Spleen (tissue), 11 donors: ENCODE data around the gene NRCAM. TPM values are rescaled to one million over a fixed set of nuclear protein-coding genes. Genes with fewer than 3 reads are reported as not detected.

Experiments
- DNase-seq: peaks from one replicate; pipeline ENCODE4 v3.0.0-alpha.2; 2020
- H3K27ac ChIP-seq, 8 donors: fragments of 200-600 bp; sonication (generic) in 7 of 8; 1 replicate in 4 of 8; 2 replicates in 4 of 8; pipeline versions ENCODE4 v1.5.0 to v1.8.0; 2016 to 2021; ENCODE audit warnings: inconsistent platforms in 4 of 8, mild to moderate bottlenecking in 4 of 8, moderate library complexity in 1 of 8
- H3K27me3 ChIP-seq, 7 donors: fragments of 200-600 bp; sonication (generic) in 6 of 7; replicated peaks in 1 of 7; 1 replicate in 4 of 7; 2 replicates in 3 of 7; pipeline versions ENCODE4 v1.5.0 to v1.8.0; 2016 to 2021; ENCODE audit warnings: inconsistent platforms in 3 of 7, mild to moderate bottlenecking in 1 of 7
- H3K36me3 ChIP-seq, 6 donors: fragments of 200-600 bp; sonication (generic) in 5 of 6; 1 replicate in 4 of 6; 2 replicates in 2 of 6; pipeline versions ENCODE4 v1.5.0 to v1.8.0; 2016 to 2021; ENCODE audit warnings: inconsistent platforms in 2 of 6
- H3K4me1 ChIP-seq, 6 donors: fragments of 200-600 bp; sonication (generic) in 5 of 6; 1 replicate in 3 of 6; 2 replicates in 3 of 6; pipeline versions ENCODE4 v1.5.0 to v1.8.0; 2016 to 2021; ENCODE audit warnings: inconsistent platforms in 3 of 6
- H3K4me3 ChIP-seq, 8 donors: fragments of 200-600 bp; sonication (generic) in 7 of 8; 1 replicate in 4 of 8; 2 replicates in 4 of 8; pipeline versions ENCODE4 v1.5.0 to v1.8.0; 2016 to 2021; ENCODE audit warnings: inconsistent platforms in 4 of 8, mild to moderate bottlenecking in 4 of 8, moderate library complexity in 2 of 8
- H3K9me3 ChIP-seq, 8 donors: fragments of 200-600 bp; sonication (generic) in 7 of 8; 1 replicate in 4 of 8; 2 replicates in 4 of 8; pipeline versions ENCODE4 v1.5.0 to v1.8.0; 2016 to 2021; ENCODE audit warnings: inconsistent platforms in 4 of 8
- POLR2A ChIP-seq, 3 donors: fragments of 450-650 bp; IDR thresholded peaks; one replicate each; pipeline ENCODE4 v1.5.1; 2017; ENCODE audit warnings: antibody characterized with exemption in 3 of 3, mild to moderate bottlenecking in 1 of 3
- POLR2AphosphoS5 ChIP-seq, 3 donors: sonication (generic); formaldehyde crosslinking; IDR thresholded peaks; one replicate each; pipeline ENCODE4 v1.5.1; 2017; ENCODE audit warnings: antibody characterized with exemption in 3 of 3
- WGBS, 5 donors: extraction: QIAGEN DNeasy Blood & Tissue Kit in 3 of 5; methylation state at CpG; one replicate each; pipeline versions ENCODE4 v1.1.5 to v1.1.7; 2013 to 2018; 5-methylcytosine and 5-hydroxymethylcytosine counted together
- intact Hi-C: fragments of 100-400 bp; cut with DNase I; formaldehyde crosslinking; loops from one replicate; pipeline ENCODE4 v1.15.0; 2023; ENCODE audit warnings: low total_unique reads
- polyA plus RNA-seq, 3 donors: library from polyadenylated mRNA; stranded (reverse); fragments of 200-250 nt; gene quantifications; one replicate each; pipeline ENCODE4 v1.2.1, GENCODE V29; 2013
- total RNA-seq, 7 donors: library from RNA; depleted of rRNA in 3 of 7; stranded (reverse); fragments of >200 nt in 3 of 7; fragmentation: NEBNext Ultra II Directional in 4 of 7; extraction: Animal tissue kit (Norgen Biotek cat#: 25700) in 4 of 7; gene quantifications; one replicate each; pipeline versions ENCODE4 v1.1.0 to v1.2.1, GENCODE V29; 2016 to 2021
- TF ChIP-seq, protein P1 (sequence below), 11 experiments: fragments of 200-600 bp in 7 of 11; fragments of 450-650 bp in 4 of 11; sonication (generic) in 4 of 11; IDR thresholded peaks in 8 of 11; conservative IDR thresholded peaks in 3 of 11; 1 replicate in 7 of 11; 2 replicates in 4 of 11; pipeline versions ENCODE4 v1.4.0 to v1.8.0; 2016 to 2021; ENCODE audit warnings: antibody characterized with exemption in 11 of 11, inconsistent platforms in 4 of 11, mild to moderate bottlenecking in 1 of 11
- donor health status: healthy with polysubstance abuse.
- donor health status: DM: no; HTN: no; CAD: no; lungs with moderate emphysema.
- donor health status: DM: no; HTN: no; CAD: no.
- donor health status: Bipolar disorder and iron deficiency.
- donor health status: healthy.
- donor health status: DM: no; HTN: no; CAD: no.
- donor health status: DM: yes; HTN: yes; CAD: no.

NRCAM gene
- total and polyA plus RNA-seq, 10 donors: 4.1 to 88.5 (median 15.0) TPM

DNA sequence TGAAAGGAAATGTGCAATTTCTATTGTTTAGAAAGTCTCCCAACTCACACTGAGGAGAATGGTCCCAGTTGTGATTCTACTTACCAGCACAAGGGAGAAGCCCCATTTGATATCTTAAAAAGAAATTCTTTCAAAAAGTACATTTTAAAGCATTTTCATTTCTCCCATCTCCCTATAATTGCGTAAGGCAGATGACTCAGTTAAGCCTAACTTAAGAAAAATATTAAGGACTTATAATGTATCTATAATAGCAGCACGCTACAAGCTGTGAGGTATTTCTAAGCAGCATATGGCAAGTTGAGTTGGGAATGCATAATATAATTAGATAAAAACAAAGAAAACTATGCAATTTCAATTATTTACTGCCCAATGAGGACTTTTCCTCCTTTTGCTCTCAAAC is 8.5 kb upstream of the NRCAM start:
- Histone ChIP-seq H3K9me3 (no peaks in the 10 kb centered on the region), H3K4me3 (no peak overlapping the region), H3K27me3 (peaks cover 0 to 18% (median 0%) of the 10 kb centered on the region in 7 donors), H3K4me1 (peaks cover 0 to 6% (median 4%) of the 10 kb centered on the region in 6 donors), H3K27ac (no peak overlapping the region), H3K36me3 (no peaks in the 10 kb centered on the region)
- DNase-seq: no peak
- TF ChIP-seq POLR2A (IDR thresholded peaks at IDR 0.05) (no peak), POLR2AphosphoS5 (IDR thresholded peaks at IDR 0.05) (no peak)
- TF ChIP-seq, protein P1, sequence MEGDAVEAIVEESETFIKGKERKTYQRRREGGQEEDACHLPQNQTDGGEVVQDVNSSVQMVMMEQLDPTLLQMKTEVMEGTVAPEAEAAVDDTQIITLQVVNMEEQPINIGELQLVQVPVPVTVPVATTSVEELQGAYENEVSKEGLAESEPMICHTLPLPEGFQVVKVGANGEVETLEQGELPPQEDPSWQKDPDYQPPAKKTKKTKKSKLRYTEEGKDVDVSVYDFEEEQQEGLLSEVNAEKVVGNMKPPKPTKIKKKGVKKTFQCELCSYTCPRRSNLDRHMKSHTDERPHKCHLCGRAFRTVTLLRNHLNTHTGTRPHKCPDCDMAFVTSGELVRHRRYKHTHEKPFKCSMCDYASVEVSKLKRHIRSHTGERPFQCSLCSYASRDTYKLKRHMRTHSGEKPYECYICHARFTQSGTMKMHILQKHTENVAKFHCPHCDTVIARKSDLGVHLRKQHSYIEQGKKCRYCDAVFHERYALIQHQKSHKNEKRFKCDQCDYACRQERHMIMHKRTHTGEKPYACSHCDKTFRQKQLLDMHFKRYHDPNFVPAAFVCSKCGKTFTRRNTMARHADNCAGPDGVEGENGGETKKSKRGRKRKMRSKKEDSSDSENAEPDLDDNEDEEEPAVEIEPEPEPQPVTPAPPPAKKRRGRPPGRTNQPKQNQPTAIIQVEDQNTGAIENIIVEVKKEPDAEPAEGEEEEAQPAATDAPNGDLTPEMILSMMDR (IDR thresholded peaks at IDR 0.05 in 8 of 11, conservative IDR thresholded peaks at IDR 0.05 in 3 of 11): no peak
- WGBS, 5 donors: 89 to 96% (median 94%) methylated on average over 2 of the region's 2 CpGs
- intact Hi-C loops: no loop called here

DNA sequence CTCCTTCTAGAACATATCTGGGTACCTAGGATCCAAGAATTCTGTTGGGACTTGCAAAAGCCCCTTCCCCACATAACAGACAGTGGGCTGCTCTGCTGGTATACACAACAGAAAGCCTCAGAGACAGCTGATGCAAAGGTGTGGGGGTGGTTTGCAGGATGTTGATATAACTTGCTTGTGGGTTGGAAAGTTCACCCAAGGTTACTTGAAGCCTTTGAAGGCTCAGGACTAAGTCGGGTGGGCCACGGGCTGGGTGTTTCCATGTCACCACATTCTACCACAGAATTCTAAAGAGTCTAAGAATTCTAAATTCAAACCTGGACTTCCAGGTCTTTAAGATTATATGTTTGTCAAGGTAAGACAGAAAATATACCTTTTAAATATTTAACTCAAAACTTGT is 7.4 kb upstream of the NRCAM start:
- H3K4me3 ChIP-seq: no peak overlapping the region
- TF ChIP-seq POLR2A (IDR thresholded peaks at IDR 0.05) (no peak), POLR2AphosphoS5 (IDR thresholded peaks at IDR 0.05) (no peak)
- TF ChIP-seq, protein P1 (IDR thresholded peaks at IDR 0.05 in 8 of 11, conservative IDR thresholded peaks at IDR 0.05 in 3 of 11): no peak
- H3K27ac ChIP-seq: no peak overlapping the region
- peaks cover 0 to 30% (median 0%) of the 10 kb centered on the region in 7 donors for H3K27me3 ChIP-seq
- DNase-seq: no peak
- WGBS, 5 donors: 43 to 69% (median 47%) methylated on average over 2 of the region's 2 CpGs
- H3K36me3 ChIP-seq: no peaks in the 10 kb centered on the region
- H3K4me1 ChIP-seq: peaks cover 0 to 5% (median 0%) of the 10 kb centered on the region in 6 donors
- H3K9me3 ChIP-seq: no peaks in the 10 kb centered on the region
- intact Hi-C loops: no loop called here

DNA sequence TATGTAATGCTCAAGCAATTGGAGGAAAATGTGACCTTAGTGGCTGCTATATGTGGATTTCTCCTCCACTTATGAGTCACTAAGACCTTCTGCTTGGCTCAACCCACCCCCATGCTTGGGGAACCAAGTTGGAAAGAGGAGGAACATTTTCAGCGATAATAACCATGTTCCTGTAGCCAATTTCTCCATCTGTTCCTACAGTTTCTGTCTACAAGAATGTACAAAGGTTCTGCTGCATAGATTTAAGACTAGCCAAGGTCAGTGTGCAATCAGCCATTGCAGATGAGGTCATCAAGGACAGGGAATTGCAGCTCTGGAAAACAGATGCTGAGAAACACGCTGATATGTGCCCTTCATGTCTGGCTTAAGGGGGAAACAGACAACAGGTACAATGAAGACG is 5.6 kb upstream of the NRCAM start:
- no peak overlapping the region for H3K4me3 ChIP-seq
- TF ChIP-seq POLR2AphosphoS5 (IDR thresholded peaks at IDR 0.05): no peak
- TF ChIP-seq, protein P1 (IDR thresholded peaks at IDR 0.05 in 8 of 11, conservative IDR thresholded peaks at IDR 0.05 in 3 of 11): no peak
- no peak for TF ChIP-seq POLR2A (IDR thresholded peaks at IDR 0.05)

DNA sequence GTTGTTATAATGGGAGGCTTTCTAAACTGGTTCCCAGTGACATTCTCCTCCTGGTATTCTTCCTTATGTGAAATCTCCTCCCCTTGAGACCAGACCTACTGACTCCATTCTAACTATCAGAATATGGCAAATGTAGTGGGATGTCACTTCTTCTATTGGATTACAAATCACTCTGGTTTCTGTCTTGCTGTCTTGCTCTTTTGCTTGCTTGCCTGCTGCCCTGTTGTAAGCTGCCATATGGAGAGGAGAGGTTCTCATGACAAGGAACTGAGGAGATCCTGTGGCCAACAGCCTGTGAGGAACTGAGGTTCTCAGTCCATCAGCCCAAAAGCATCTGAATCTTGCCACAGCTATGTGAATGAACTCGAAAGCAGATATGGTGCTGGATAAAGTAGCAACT is 4.7 kb upstream of the NRCAM start:
- intact Hi-C loops: no loop called here

More for the DNA sequence above, 5.6 kb upstream of the NRCAM start:
- Histone ChIP-seq H3K36me3 (no peaks in the 10 kb centered on the region), H3K27me3 (peaks cover 0 to 47% (median 16%) of the 10 kb centered on the region in 7 donors), H3K4me1 (peaks cover 0 to 8% (median 3%) of the 10 kb centered on the region in 6 donors), H3K9me3 (no peaks in the 10 kb centered on the region), H3K27ac (no peak overlapping the region)
- intact Hi-C loops: no loop called here
- 71 to 86% (median 78%) methylated on average over 3 of the region's 3 CpGs for WGBS, 5 donors
- DNase-seq: no peak

More for the DNA sequence above, 4.7 kb upstream of the NRCAM start:
- 83 to 97% (median 91%) methylated on average over 1 of the region's 1 CpG for WGBS, 5 donors
- Histone ChIP-seq H3K9me3 (no peaks in the 10 kb centered on the region), H3K27ac (no peak overlapping the region), H3K4me1 (peaks cover 0 to 16% (median 10%) of the 10 kb centered on the region in 6 donors), H3K27me3 (peaks cover 0 to 56% (median 24%) of the 10 kb centered on the region in 7 donors), H3K4me3 (no peak overlapping the region), H3K36me3 (no peaks in the 10 kb centered on the region)
- no peak for DNase-seq
- TF ChIP-seq POLR2AphosphoS5 (IDR thresholded peaks at IDR 0.05): no peak
- no peak for TF ChIP-seq POLR2A (IDR thresholded peaks at IDR 0.05)
- TF ChIP-seq, protein P1 (IDR thresholded peaks at IDR 0.05 in 8 of 11, conservative IDR thresholded peaks at IDR 0.05 in 3 of 11): no peak
